GM19351 (cell line): ENCODE results near the gene PALB2.
"Not testable (repeated sequence)": the region's sequence is repeated elsewhere in the genome, so short reads cannot be mapped to it uniquely, and the experiment has no call there.

Experiments
- ATAC-seq: cut with Tn5 transposase; IDR thresholded peaks from one replicate; pipeline ENCODE4 v1.9.1; 2021; ENCODE audit warnings: mild to moderate bottlenecking, moderate library complexity; ENCODE audit not compliant: unreplicated experiment

The PALB2 gene

DNA sequence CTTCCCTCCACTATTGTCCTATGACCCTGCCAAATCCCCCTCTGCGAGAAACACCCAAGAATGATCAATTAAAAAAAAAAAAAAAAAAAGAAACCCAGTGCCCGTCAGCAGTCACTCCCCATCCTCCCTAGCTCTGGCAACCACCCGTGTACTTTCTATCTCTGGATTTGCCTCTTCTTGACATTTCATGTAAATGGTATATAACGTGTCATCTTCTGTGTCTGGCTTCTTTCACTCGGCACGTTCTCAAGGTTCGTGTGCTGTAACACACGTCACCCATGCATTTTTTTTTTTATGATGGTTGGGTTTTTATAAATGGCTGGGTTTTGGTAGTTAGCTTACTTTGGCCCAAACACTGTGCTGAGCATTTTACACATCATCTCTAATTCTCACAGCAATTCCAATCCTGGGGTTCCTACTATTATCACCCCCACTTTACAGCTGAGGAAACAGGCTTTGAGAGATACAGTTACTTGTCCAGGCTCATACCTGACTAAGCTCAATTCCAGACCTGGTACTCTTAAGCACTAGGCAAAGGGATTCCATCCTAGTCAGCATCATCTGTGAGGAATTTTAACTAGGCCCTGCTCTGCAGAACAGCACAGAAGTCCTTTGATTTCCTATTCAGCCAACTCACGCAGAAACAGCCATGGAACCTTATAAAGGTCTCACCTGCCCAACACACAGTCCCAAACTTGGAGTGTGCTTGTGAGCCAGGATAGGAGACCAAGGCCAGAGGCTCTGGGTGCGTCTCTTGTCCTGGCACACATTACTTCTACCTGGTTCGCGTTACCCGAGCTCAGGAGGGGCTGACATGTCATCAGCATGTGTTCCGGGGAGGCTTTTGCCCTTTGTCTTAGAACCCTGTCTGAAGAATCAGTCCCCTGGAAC, 56.7 kb downstream of the PALB2 start:
- no peak for ATAC-seq

DNA sequence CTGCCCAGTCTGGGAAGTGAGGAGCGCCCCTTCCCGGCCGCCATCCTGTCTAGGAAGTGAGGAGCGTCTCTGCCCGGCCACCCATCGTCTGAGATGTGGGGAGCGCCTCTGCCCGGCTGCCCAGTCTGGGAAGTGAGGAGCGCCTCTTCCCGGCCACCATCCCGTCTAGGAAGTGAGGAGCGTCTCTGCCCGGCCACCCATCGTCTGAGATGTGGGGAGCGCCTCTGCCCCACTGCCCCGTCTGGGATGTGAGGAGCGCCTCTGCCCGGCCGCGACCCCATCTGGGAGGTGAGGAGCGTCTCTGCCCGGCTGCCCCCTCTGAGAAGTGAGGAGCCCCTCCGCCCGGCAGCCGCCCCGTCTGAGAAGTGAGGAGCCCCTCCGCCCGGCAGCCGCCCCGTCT, 57.8 kb downstream of the PALB2 start:
- ATAC-seq = not testable (repeated sequence)

- no peak for ATAC-seq
Observed at GRCh38 chr16:23581764-23582163, 59.3 kb downstream of the PALB2 start.

- ATAC-seq = no peak
Observed at GRCh38 chr16:23580391-23580790, 60.7 kb downstream of the PALB2 start.

DNA sequence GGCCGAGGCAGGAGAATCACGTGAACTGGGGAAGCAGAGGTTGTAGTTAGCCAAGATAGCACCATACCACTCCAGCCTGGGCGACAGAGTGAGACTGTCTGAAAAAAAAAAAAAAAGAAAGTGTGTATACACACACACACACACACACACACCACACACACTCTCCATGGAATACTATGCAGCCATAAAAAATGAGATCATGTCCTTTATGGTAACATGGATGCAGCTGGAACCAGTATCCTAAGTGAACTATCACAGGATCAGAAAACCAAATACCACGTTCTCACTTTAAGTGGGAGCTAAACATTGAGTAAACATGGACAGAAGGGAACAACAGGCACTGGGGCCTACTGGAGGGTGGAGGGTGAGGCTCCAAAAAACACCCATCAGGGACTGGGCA, 61.7 kb downstream of the PALB2 start:
- ATAC-seq = no peak

- ATAC-seq = no peak
Observed at GRCh38 chr16:23578101-23578830, 62.8 kb downstream of the PALB2 start.

DNA sequence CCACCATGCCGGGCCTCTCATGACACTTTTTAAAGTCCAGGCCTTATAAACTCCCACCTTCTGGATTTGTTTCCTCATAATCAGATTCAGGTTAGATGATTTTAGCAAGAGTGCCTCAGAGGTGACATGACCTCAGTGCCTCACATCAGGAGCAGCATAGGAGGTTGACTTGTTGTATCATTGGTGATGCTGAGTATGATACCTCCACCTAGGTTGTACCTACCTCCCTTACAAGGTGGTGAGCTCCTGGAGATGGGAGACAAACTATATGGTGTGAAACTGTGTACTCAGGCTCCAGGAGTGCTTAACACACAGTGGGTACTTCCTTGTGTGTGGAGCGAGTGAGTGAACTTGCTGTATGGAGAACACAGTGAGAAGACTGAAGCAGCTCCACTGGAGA, 63.6 kb downstream of the PALB2 start:
- ATAC-seq = no peak

GRCh38 chr16:23575834-23576233, 65.3 kb downstream of the PALB2 start:
- ATAC-seq = no peak

- no peak for ATAC-seq
Observed at GRCh38 chr16:23573817-23574216, 67.3 kb downstream of the PALB2 start.

DNA sequence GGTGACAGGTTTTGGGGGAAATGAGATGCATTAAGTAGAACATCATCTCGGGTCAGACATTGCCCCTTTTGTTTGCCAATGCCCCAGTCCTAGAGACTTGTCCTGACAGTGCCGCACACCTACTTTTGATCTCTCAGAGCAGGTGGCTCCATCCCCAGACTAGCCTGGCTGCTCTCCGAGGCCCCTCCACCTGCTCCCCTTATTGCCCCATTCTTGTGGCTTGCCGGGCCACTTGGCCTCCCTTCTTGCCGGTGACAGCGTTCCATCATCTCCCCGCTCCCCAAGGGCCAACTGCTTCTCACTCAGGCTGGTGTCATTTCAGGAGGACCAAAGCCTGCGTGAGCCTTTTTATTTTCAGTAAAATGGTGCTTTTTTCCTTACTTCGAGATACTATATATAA, 68.7 kb downstream of the PALB2 start:
- no peak for ATAC-seq

DNA sequence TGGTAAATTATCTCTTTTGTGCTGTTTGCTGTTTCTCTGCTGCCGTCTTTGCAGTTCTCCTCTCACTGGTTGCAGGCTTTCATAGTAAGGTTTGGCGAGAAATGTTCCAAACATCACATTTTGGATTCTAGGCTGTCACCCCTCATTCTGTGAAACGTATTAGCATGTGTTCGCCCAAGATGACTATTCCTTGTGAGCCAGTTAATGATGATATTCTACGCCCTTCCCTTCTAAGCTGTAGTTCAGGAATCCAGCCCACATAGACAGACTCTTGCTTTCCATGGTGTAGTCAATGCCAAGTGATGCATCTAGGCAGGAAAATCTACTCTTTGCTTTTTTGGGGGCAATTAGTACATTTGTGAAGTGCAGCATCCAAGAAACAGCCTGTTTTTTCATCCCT, 69.2 kb downstream of the PALB2 start:
- ATAC-seq = no peak

GRCh38 chr16:23570992-23571632, 70.0 kb downstream of the PALB2 start:
- ATAC-seq = no peak

DNA sequence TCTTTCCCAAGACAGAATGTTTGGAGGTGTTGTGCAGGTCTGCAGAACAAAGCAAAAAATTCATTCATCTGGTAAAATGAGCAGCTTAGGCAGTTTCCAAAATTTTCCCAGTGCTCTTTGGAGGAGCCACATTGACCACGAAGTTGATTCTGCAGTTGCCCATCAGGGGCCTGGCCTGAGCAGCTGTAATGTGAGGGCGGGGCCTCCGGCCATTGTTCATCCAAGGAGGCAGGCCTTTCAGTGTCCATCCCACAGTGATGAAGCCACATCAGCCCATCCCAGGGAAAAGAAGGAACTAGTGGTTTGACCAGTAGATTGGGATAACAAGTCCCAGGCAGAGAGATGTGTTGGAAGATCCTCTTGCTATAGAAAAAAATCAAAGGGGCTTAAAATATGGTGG, 73.5 kb downstream of the PALB2 start:
- no peak for ATAC-seq

DNA sequence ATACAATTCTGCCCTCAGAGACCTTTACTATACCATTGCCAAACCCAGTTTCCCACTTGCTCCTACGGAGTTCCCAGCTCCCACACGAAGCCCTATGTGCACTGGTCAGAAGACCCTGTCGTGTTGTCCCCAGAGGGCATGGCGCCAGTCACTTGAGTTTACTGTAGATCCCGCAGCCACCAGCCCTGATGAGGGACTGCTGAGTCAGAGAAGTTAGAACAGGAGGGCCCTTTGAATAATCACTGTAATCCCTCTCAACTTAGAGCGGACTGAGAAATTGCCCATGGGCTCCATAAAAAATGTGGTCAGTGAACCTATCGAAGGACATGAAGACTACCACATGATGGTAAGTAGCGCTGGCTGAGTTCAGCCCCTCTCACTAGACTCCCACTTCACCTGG, 74.4 kb downstream of the PALB2 start:
- ATAC-seq = no peak

DNA sequence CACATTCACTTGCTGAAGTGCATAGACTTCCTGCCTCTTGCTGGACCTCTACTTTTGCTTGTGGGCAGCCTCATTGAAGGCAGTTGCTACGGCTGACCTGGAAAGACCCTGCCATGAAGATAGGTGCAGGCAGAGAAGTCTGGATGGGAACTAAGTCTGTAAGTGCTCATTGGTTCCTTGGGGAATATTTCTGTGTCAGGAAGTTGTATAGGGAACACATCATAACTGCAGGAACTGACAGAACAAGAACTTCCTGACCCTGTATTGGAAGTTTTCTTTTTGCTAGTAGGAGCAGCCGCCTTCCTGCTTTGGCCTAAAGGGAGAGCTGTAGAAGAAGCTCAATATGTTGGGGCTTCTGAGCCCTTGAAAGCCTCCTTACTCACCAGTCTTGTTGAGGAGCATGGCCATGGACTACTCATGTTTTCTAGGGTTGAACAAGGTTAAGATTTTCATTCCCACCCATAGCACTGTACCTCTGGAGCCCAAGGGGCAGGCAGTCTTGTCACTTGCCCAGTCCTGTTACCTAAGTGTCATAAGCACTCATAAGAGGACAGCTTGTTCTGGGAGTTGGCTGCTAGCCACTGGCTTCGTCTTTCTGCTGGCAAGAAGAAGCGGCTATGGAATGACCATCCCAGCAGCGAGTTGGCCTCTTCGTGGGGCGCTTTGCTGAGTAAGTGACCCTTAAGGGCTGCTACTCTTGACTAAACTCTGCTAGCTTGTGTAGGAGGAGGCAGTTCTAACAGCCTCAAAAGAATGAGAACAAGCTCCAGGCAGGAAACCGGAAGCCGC, 76.3 kb downstream of the PALB2 start:
- ATAC-seq = no peak

DNA sequence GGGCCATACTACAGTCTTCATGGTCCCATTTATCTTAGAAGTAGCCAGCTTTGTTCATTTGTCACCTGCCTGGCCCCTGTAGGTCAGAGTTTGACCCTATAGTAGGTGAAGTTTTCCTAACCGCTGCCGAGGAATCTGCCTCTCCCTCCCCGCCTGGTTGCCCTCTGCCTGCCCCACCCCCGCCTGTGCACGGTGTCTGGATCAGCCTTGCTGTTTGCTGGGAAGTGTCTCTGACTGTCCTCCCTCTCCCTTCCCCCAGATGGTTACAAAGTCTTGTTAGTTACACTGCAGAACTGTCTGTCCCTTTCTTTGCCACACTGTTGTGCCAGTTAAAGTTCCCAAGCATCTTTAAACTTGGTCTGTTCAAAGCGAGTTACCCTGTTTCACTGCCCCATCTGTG, 77.9 kb downstream of the PALB2 start:
- no peak for ATAC-seq

GRCh38 chr16:23562505-23562904, 78.6 kb downstream of the PALB2 start:
- no peak for ATAC-seq

- ATAC-seq = no peak
Observed at GRCh38 chr16:23561586-23561985, 79.5 kb downstream of the PALB2 start.

- ATAC-seq = peak; percentile 6
Observed at GRCh38 chr16:23557779-23558702, 83.1 kb downstream of the PALB2 start.
